Fibroblast of villous mesenchyme (primary cell): ENCODE results near the gene PLXDC2. TPM values are rescaled to one million over a fixed set of nuclear protein-coding genes. Genes with fewer than 3 reads are reported as not detected.

Experiments
- small RNA-seq: library from RNA; depleted of rRNA; stranded (forward); fragments of <200 nt; gene quantifications from one replicate; pipeline ENCODE3, GENCODE V24; 2012
- total RNA-seq: library from RNA; depleted of rRNA; stranded (reverse); fragments of >200 nt; gene quantifications from 2 replicates; pipeline ENCODE4 v1.2.3, GENCODE V29; 2012

Gene PLXDC2
- total RNA-seq, 1 donor = 19.0 TPM

Small RNA genes within 50 kb of the gene (small RNA-seq; reads per million reads assigned to genes)
- gene RNU6-1212P = not detected
